ENCODE measurements around the gene CD81.

- TF ChIP-seq CTCF (IDR thresholded peaks at IDR 0.05) (no peak), EP300 (IDR thresholded peaks at IDR 0.05; ENCODE audit: low read depth) (no peak)
Observed at GRCh38 chr11:2413742-2414579, 36.9 kb downstream of the CD81 start.

Data from transverse colon (tissue), 3 donors.